Activated gamma-delta T cell (primary cell): ENCODE data around the gene LHFPL5.

Source experiments
- DNase-seq: peaks from one replicate; lab custom pipeline; 2025; lab: John Stamatoyannopoulos, UW

The LHFPL5 gene

DNA sequence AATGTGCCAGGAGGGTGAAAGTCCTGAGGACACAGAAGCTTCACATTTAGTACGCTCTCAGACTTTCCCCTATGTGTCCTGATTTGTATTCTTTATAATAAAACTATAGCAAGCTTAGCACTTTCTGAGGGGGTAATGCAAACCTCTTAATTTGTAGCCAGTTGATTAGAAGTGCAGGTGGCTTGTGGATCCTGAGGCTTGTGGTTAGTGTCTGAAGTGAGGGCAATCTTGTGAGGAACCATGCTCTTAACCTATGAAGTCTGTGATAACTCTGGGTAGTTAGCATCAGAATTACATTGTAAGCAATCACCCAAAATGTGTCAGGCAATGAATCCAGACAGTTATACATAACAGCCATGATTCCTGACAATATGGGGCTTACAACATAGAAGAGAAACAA lies 51.1 kb downstream of the LHFPL5 start:
- DNase-seq, result no peak

DNA sequence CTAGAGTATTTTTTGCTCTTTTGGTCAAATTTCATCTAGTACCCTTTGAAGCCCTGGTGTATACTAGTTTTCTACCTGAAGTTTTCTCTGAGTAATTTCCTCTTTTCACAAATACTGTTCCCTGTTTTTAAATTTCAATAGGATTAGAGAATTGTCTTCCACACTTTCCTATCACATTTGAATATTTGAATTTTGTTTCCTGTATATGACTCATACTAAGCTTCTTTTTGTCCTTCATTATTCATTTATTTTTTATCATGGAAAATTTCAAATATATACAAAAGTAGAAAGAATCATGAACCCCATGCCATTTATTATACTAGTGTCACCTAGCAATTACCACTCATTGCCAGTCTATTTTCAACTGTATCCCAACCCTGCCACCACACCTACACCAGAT lies 52.7 kb downstream of the LHFPL5 start:
- no peak for DNase-seq

- DNase-seq, result no peak
Measured at GRCh38 chr6:35859367-35859766, 54.2 kb downstream of the LHFPL5 start.
